GM21390 (cell line): ENCODE measurements around the gene MX1.

Experiments used
- ATAC-seq: cut with Tn5 transposase; IDR thresholded peaks from one replicate; pipeline ENCODE4 v1.9.1; 2021; ENCODE audit not compliant: unreplicated experiment

MX1 gene

DNA sequence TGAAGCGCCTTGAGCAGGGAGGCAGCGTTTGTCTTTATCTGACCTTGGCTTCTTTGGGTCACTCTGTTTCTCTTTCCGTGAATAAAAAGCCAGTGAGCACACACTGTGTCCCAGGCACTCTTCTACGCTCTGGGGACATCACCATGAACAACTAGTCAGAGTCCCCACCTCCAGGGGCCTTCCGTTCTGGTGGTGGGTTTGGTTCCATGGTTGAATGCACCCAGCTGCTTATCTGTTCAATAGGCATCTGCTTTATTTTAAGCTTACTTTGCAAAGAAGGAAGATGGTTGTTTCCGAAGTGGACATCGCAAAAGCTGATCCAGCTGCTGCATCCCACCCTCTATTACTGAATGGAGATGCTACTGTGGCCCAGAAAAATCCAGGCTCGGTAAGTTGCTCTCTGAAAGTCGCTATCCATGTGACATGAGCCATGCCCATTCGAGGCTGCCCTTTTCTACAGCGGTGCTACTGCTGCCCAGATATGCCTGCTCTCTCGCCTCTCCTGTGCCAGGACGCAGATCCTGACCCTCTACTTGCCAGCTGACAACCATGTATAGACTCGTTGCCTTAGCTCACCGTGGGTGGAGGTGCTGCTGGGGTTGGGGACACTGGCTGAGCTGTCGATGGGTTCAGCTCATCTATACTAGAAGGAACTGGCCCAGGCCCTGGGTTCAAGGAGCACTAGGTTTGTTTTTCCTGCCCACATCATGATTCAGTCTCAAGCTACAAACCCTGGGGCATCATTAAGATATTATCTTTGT, 5.9 kb downstream of the MX1 start:
- ATAC-seq, result peak; percentile 75

DNA sequence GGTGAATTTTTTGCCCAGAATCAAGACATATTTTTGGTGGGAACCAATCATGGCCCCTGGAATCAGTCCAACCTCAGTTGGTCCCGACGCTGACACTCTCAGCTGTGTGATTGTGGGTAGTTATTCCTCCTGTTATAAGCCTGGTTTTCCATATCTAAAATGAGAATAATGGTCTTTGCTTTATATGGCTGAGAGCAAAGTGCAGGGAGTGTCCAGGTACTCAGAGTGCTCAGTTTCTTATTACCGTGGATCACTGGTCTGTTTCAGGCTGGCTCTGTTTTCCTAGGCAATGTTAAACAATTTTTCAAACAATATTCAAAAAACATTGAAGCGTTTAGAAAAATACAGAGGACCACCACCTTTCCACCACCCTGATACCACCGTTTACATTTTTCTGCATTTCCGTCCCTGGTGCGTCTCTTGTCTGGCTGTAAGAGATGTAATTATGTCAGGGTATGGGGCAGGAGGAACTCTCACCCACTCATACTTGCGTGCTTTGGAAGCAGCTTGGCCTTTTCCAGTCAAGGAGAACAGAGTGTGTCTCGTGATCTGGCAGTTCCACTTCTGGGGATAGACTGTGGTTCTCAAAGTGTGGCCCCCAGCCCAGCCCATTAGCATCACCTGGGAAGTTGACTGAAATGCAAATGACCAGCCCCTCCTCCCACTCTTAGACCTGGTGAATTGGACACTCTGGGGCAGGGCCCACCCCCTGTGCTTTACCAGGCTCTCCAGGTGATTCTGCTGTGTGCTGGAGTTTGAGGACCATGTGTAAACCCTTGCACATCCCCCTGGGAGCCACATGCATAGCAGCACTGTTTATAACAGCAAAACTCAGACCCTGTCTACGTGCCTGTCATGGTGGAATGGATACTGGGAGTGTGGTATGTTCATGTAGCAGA, 6.8 kb downstream of the MX1 start:
- no peak for ATAC-seq

- no peak for ATAC-seq
Observed at GRCh38 chr21:41433566-41433965, 7.5 kb downstream of the MX1 start.

GRCh38 chr21:41435706-41436105, 9.7 kb downstream of the MX1 start:
- no peak for ATAC-seq

GRCh38 chr21:41437729-41438128, 11.7 kb downstream of the MX1 start:
- ATAC-seq, result no peak

DNA sequence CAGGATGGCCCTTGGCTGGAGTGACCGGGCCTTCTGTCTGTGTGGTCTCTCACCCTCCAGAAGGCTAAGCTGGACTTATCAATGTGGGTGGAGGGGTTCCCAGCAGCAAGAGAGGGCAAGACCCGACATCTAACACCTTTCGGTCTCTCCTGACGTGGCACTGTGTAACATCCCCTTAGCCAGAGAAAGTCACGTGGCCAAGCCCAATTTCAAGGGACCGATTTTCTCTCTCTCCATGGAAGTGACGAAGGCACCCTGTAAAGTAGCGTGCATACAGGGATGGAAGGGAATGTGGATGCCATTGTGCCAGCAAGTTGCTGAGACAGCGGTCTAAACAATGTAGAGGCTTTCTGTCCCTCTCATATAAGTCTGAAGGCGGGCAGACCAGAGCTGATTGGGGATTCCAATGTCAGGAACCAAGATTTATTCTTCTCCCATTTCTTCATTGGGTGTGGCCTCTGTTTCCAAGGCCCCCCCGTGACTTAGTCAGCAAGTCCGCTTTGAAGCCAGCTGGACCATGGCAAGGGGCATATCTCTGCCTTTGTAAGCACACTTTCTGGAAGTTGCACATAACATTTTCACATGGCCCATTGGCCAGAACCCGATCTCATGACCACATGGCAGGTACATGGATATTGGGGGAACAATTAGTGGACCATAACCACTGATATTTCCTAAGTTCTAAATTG, 12.5 kb downstream of the MX1 start:
- ATAC-seq, result no peak

DNA sequence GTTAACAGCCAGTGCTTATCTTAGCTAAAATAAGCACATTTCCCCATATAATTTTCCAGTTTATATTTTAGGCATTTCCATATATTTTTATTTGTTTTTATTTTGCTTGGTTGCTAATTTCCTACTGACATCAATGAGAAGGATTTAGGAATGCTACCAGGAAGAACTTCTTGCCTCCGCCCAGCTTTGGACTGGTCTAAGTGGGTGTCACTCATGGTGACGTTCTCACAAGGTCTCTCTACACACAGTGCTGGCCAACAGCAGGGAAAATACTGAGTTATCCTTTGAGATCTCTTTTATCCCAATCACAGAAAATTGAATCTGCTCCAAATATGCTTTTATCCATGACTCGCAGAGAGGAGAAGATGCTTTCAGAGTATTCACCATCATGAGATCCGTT, 13.2 kb downstream of the MX1 start:
- ATAC-seq, result no peak

- ATAC-seq, result no peak
Observed at GRCh38 chr21:41441546-41441945, 15.5 kb downstream of the MX1 start.

- ATAC-seq, result no peak
Observed at GRCh38 chr21:41442481-41443186, 16.6 kb downstream of the MX1 start.

DNA sequence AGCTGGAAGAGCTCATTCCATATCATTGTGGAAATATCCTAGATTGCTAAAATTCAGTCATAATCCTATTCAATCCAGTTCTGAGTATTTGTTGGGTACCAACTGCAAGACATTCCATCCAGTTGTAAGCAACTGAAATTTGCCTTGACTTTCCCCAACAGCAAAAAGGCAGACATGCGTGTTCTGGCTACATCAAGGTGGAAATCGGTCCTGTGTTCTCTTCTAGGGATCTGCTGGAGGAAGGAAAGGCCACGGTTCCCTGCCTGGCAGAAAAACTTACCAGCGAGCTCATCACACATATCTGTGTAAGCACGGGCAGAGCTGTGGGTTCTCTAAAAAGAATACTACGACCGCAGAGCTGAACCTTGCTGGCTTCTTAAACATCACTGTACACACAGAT, 17.5 kb downstream of the MX1 start:
- no peak for ATAC-seq

DNA sequence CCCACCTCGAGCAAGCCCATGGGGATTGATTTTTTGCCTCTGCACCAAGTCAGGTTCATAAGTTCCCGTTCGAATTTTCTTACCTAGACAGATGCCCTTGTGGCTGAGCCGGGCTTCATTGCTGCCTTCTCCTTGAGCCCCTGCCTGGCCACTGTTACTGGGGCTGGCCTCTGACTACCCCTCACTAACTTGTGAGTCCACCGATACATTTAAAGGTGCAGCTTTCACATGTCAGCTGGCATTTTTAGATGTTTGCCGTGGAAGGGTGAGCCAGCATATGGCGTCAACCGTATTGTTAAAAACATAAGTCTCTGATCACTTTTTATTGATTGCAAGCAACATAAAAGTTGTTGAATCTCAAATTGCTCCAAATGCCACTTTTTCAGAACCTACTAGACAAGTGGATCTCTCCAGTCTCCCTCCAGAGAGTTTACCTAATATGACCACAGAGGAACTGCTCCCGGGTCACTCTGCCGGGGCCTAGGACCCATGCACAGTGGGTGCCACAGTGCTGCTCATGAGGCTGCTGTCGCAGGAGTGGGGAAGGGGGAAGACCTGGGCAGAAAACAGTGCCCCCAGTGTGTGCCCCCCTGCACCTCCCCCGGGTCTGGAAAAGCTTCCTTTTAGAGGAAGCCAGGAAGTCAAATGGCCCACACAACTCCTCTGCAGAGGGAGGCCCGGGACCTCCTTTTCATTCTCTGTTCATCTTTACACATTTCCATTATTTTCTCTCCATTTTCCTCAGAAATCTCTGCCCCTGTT, 18.8 kb downstream of the MX1 start:
- ATAC-seq, result no peak

DNA sequence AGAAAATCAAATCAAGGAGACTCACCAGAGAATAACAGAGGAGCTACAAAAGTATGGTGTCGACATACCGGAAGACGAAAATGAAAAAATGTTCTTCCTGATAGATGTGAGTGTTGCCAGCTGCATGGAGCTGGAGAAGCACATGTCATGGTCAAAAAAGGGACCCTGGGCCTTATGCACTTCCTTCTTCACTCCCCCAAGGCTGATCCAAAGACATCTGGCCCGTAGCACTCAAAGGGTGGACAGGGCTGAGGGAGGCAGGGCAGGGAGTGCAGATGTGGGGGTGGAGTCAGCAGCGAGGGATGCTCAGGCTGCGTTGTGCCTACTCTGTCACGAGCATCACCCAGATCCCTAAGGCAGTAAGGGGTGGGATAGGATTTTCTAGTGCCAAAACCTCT, 19.4 kb downstream of the MX1 start:
- no peak for ATAC-seq

- no peak for ATAC-seq
Observed at GRCh38 chr21:41446586-41446985, 20.5 kb downstream of the MX1 start.

- no peak for ATAC-seq
Observed at GRCh38 chr21:41447356-41447755, 21.3 kb downstream of the MX1 start.

- no peak for ATAC-seq
Observed at GRCh38 chr21:41449613-41450012, 23.6 kb downstream of the MX1 start.

DNA sequence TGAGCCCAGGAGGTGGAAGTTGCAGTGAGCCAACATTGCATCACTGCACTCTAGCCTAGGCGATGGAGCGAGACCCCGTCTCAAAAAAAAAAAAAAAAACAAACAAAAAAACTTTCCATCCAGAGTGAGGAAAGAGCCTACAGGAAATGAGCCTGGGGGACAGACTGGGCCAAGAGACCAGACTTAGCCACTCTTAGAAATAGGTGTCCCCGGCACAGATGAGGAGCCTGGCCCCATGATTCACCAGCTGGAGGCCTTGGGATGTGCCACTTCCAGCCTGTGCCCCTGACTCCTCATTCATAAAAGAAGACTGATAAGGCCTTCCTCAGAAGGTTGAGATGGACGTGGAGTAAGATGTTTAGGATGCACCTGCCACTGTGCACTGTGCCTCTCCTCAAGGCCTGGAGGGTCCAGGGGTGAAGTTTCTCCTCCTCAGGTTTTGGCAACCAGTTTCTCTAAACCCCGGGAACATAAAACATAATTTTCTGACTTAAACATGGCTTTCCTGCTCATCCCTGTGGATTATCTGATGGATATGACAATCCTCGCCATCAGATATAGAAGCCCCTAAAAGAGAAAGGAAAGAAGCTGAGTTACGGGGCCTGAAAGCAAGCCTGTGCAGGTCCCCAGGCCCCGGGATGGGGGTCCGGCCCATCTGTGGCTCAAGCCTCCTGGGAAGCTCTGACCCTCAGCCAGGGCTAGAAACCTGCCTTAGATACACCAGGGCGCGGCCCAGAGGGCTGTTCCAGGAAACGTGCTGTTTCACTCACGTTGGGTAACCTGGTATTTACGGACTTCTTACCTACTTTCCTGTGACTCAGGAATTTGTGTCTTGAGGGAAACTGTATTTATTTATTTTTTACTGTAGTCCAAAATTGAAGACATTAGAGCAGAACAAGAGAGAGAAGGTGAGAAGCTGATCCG, 26.0 kb downstream of the MX1 start:
- no peak for ATAC-seq

- no peak for ATAC-seq
Observed at GRCh38 chr21:41453198-41453597, 27.2 kb downstream of the MX1 start.

DNA sequence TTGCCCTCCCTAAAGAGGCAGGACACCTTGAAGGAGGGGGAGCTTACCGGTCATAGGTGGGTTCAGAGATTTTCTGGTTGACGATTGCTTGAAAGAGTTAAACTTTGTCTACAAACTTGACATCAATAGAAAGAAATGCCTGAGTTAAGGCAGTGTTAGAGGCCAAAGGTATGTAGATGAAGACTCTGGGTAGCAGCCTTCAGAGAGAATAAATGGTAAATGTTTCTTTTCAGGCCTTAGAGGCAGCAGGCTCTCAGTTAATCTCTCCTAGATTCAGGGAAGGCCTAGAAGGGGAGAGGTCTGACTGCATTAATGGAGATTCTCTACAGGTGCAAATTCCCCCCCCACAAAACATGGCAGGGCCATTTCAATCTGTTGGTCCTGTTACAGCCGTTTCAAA, 27.7 kb downstream of the MX1 start:
- ATAC-seq, result no peak

DNA sequence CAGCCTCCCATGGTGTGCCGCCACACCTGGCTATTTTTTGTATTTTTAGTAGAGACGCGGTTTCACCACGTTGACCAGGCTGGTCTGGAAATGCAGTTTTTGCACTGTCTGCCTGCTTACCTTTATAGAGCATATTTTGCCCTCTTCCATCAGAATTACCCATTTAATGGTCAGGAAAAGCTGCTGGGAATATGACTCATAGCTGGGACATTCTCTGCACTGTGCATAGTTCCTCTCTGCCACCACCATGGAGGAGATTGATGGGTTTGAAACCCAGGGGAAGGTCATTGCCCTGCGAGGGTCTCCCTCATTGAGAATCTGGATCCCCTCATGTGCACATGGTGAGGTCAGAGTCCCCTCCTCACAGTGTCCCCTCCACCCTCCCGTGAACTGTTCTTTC, 32.1 kb downstream of the MX1 start:
- no peak for ATAC-seq
